Activated CD4-positive, alpha-beta T cell treated with anti-CD3 and anti-CD28 coated beads, Interleukin-10, Interleukin-2, amounts not matched to agents 100 ng/mL and 50 ng/mL, durations not matched to agents 16 hours and 8 hours (primary cell): ENCODE measurements around the gene NDOR1.
A peak's percentile ranks its signal among the peaks of the same experiment; 100 is the strongest.
"Not testable (repeated sequence)": the region's sequence is repeated elsewhere in the genome, so short reads cannot be mapped to it uniquely, and the experiment has no call there.

Source experiments
- DNase-seq: peaks from one replicate; pipeline ENCODE4 v3.0.0-alpha.2; 2020

NDOR1 gene

DNA sequence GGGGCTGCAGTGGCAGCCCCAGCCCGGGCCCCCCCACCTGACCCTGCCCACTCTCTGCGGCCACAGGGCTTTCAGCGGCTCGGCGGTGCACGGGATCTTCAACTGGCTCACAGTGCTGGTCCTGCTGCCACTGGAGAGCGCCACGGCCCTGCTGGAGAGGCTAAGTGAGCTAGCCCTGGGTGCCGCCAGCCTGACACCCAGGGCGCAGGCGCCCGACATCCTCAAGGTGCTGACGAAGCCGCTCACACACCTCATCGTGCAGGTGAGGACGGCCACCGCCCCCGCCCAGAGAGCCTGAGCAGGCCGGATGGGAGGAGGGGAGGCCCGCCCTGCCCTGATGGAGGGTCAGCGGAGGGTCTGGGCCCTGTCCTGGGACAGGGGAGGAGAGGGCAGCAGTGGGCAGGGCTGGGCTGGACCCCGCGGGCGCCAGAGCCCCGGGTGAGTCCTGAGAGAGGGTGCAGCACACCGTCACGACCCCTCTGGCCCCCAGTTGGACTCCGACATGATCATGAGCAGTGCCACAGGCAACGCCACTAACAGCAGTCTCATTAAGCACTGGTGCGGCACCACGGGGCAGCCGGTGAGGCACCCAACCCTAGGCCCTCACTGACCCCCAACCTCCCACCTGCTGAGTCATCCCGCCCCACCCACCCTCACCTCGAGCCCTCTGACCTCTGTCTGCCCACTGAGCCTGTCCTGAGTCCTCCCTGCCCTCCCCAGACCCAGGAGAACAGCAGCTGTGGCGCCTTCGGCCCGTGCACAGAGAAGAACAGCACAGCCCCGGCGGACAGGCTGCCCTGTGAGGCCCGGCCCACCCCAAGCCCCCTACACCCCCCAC is 27.9 kb downstream of the NDOR1 start:
- no peak for DNase-seq

DNA sequence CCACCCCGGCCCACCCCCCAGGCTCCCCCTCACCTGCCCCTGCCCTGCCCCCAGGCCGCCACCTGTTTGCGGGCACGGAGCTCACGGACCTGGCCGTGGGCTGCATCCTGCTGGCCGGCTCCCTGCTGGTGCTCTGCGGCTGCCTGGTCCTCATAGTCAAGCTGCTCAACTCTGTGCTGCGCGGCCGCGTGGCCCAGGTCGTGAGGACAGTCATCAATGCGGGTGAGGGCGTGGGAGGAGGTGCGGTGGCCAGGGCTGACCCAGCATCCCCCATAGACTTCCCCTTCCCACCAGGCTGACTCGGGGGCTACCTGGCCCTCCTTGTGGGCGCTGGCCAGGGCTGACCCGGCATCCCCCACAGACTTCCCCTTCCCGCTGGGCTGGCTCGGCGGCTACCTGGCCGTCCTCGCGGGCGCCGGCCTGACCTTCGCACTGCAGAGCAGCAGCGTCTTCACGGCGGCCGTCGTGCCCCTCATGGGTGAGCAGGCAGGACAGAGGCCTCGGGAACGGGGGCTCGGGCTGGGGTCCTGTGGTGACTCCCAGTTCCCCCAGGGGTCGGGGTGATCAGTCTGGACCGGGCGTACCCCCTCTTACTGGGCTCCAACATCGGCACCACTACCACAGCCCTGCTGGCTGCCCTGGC is 28.7 kb downstream of the NDOR1 start:
- no peak for DNase-seq

DNA sequence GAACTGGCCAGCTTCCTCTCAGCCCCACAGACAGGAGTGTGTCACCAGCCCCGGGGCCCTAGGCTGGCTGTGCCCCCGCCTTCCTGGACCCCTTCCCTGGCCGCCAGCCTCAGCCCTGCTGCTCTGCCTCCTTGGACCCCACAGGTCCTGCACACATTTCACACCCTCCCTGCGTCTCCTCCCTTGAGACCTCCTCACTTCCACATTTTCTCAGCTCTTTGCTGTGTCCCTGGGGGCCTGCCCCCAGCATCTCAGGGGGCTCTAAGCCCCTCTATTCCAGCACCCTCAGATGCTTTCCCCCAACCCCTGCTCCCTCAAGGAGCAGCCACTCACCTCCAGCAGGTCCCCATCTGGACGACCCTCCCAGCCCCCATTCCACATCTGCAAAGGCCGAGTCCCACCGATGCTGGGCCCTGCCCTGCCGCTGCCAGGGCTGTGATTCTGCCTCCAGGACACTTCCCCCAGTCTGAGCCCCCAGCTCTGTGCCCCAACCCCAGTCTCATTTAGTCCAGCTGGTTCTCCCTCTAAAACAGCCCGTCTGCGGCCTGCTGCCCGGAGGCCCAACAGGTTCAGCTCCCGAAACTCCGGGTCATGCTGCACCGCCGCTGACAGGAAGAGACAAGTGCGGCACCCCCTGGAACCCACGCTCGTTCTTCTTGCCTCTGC is 29.4 kb downstream of the NDOR1 start:
- DNase-seq: no peak

DNA sequence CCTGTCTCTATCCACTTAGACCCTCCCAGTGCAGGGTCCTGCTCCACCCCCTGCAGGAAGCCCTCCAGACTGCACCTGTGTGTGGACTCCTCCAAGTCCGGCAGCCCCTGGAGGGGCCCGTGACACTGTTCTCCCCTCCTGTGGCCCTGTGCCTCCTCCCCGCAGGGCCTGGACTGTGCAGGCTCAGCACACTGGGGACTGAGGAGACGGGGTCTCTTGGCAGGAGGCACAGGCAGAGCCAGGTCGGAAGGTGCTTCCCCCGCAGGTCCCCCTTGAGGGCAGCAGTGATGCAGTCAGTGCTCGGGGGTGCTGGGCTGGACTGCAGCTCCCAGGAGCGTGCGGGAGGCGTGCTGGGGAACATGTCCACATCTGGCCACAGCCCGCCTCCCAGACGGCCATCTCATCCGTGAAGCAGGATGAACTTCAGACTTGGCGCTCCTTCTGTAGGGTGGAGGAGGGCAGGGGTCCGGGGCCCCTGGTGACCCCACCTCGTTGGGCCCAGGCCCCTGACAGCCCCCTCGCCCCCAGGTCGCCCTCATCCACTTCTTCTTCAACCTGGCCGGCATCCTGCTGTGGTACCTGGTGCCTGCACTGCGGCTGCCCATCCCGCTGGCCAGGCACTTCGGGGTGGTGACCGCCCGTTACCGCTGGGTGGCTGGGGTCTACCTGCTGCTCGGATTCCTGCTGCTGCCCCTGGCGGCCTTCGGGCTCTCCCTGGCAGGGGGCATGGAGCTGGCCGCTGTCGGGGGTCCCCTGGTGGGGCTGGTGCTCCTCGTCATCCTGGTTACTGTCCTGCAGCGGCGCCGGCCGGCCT is 30.1 kb downstream of the NDOR1 start:
- no peak for DNase-seq

DNA sequence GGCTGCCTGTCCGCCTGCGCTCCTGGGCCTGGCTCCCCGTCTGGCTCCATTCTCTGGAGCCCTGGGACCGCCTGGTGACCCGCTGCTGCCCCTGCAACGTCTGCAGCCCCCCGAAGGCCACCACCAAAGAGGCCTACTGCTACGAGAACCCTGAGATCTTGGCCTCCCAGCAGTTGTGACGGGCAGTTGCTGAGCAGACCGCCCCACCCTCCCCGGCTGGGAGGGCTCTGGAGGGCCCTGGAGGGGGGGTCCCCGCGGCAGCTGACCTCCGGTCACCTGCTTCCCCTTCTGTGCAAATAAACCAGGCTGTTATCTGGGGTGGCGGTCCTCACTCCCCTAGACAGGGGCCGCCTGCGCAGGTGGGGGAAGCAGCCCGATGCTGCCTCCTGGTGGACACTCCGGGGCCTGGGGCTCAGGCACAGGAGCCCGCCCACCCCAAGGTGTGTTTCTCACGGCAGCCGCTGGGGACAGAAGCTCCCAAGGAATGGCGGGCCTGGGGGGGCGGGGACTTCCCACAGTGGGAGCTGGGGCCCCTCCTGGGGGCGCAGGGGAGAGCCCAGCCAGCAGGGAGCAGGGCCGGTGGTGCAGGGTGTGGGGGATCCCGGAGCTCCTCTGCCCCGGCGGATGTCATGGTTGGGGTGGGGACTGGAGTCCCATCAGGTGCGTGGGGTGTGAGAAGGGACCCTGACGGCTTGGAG is 30.9 kb downstream of the NDOR1 start:
- DNase-seq: peak; percentile 93

DNA sequence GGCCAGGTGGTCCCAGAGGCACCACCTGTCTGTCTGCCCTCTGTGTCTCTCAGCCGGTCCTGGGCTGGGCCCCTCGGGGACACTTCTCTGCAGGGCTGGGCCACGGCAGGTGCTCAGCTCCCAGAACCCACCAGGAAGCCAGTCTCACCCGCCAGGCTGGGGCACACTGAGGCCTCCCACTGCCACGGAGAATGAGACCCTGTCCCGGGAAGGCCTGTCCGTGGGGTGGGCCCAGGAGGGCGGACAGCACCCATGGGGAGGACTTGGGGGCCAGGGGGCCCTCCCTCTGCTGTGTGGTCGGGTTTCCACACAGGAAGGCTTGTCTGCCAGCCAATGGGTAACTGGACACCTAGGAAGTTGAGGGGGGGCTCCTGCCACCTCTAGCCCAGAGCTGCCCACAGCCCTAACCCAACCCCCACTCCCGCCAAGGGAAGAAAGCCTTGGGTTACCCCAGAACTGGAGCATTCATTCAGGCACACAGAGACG is 31.5 kb downstream of the NDOR1 start:
- DNase-seq: no peak

DNA sequence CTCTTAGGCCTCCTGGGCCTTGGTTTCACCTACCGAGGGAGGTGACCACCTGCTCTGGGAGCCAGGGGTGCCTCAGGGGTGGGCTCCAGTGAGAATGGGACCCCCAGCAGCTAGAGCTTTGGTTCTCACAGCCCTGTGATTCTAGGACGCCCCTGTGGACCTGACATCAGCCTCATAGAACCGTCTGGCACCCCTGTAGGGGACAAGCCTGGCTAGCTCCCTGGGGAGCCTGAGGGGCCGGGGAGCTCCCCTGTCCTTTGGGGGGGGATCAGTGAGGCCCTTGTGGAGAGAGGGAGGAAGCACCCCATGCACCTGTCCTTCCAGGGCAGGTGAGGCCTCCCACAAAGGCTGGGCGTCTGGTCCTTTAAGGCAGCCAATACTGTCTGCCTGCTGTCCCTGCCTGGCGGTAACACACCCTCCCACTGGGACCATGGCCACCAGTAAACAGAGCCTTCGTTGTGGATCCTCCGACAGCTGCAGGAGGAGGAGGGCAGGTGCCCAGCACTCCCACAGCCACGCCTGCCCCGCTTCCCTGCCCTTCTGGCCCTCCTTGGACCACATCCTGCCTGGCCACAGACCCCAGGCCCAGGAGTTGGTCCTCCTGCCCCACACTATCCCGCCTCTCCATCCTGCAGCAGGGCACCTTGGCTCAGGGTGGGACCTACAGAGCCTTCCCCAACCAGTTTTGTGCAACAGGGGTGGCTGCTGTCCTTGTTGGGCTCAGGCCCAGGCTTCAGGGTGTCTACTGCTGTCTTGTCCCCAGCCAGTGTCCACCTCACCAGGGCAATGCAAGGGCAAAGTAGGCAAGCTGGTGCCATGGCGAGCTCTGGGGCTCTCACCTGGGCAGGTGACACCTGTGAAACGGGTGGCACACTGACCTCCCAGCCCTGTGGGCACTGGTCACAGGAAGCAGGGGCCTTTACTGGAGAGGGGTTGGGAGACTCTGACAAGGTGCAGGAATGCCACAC is 32.5 kb downstream of the NDOR1 start:
- DNase-seq: no peak

DNA sequence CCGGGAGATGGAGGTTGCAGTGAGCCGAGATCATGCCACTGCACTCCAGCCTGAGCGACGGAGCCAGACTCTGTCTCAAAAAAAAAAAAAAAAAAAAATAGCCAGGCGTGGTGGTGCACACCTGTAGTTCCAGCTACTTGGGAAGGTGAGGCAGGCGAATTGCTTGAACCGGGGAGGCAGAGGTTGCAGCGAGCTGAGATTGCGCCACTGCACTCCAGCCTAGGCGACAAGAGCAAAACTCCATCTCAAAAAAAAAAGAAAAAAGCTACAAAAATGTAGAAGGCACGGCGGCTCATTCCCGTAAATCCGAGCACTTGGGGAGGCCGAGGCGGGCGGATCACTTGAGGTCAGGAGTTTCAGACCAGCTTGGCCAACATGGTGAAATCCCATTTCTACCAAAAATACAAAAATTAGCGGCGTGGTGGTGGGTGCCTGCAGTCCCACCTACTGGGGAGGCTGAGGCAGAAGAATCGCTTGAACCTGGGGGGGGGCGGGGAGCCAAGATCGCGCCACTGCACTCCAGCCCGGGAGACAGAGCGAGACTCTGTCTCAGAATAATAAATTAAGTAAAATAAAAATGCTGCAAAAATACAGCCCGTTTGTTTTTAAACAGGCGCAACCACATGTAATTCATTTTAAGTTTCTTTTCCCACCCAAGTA is 34.2 kb downstream of the NDOR1 start:
- not testable (repeated sequence) for DNase-seq

DNA sequence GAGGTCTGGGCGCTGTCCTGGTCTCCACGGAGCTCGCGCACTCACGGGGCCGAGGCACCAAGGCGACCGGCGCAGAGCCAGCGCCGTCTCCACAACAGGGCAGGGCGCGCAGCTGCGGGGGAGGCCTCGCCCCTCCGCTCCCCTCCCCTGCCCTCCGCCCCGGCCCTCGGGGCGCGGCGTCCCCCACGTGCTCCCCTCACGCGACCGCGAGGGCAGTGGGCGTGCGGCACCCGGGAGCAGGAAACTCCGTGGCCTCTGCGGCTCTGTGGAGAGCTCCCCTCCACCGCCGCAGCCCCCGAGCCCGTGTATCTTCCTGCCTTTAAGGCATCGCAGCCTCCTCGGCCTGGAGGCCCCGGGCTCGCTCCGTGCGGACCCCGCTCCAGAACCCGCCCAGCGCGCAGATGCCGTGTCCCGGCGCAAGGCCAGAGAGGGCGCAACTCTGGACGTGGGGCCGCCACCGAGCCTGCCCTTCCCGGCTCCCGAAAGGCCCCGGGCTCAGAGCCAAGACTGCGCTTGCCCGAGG is 34.9 kb downstream of the NDOR1 start:
- peak; percentile 76 for DNase-seq

DNA sequence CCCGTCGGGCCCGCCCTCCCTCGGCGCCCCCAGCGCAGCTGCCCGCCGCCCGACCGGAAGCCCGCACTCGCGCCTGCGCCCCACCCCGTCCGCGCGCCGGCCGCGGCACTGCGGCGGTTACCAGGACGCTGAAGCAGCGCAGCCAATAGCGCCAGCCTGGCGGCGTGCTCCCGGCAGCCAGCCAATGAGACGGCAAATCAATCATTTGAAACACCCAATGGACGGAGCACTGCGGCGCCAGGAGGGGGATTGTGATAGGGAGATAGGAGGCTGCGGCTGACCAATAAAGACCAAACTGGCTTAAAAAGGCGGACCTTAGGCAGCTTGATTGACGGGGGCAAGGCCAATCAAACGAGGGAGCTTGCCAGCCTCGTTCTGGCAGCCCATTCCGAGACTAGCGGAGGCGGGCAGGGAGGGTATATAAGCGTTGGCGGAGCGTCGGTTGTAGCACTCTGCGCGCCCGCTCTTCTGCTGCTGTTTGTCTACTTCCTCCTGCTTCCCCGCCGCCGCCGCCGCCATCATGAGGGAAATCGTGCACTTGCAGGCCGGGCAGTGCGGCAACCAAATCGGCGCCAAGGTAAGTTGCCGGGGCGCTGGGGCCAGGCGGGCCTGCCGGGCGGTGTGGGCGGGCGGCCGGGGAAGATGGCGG is 35.5 kb downstream of the NDOR1 start, which contains the start of gene TUBB4B:
TUBB4B (plus strand) TSS at position 447 of the 649 bp plus-strand sequence; CDS start at position 521, 74 bp downstream.
- DNase-seq: peak; percentile 100

DNA sequence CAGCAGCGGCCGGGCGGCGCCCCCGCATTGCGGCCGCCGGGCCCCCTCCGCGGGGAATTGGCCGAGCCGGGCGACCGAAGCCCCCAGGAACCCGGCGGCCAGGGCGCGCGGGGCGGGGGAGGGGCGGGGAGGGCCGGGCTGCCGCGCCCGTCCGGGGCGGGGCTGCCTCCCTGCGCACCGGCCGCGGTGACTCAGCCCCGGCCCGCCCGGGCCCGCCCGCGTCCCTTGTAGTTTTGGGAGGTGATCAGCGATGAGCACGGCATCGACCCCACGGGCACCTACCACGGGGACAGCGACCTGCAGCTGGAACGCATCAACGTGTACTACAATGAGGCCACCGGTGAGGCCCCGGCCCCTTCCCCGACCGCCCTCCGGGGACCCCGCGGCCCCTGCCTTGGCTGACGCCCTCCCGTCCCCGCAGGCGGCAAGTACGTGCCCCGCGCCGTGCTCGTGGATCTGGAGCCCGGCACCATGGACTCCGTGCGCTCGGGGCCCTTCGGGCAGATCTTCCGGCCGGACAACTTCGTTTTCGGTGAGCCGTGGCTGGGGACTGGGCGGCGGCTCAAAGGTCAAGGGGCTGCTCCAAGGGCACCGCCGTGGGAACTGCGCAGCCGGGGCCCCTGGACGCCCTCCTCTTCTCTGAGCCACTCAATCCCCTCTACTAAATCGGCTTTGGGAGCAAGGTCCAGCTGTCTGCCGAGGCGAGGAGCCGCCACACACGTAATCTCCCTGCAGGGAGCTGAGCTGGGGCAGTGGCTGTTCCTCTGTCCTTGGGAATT is 36.2 kb downstream of the NDOR1 start:
- DNase-seq: peak; percentile 69

DNA sequence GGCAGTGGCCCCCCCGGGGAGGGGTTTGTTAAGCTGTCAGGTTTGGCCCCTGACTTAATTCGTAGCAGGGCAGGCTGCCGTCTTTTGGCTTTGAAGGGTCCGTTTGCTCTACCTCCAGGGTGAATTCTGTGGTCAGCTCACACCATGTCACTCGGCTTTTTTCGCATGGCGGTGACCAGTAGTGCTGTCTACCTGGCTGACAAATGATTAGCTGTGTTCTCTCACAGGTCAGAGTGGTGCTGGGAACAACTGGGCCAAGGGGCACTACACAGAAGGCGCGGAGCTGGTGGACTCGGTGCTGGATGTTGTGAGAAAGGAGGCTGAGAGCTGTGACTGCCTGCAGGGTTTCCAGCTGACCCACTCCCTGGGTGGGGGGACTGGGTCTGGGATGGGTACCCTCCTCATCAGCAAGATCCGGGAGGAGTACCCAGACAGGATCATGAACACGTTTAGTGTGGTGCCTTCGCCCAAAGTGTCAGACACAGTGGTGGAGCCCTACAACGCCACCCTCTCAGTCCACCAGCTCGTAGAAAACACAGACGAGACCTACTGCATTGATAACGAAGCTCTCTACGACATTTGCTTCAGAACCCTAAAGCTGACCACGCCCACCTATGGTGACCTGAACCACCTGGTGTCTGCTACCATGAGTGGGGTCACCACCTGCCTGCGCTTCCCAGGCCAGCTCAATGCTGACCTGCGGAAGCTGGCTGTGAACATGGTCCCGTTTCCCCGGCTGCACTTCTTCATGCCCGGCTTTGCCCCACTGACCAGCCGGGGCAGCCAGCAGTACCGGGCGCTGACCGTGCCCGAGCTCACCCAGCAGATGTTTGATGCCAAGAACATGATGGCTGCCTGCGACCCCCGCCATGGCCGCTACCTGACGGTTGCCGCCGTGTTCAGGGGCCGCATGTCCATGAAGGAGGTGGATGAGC is 37.0 kb downstream of the NDOR1 start:
- no peak for DNase-seq

DNA sequence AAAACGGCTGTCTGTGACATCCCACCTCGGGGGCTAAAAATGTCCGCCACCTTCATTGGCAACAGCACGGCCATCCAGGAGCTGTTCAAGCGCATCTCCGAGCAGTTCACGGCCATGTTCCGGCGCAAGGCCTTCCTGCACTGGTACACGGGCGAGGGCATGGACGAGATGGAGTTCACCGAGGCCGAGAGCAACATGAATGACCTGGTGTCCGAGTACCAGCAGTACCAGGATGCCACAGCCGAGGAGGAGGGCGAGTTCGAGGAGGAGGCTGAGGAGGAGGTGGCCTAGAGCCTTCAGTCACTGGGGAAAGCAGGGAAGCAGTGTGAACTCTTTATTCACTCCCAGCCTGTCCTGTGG is 37.7 kb downstream of the NDOR1 start:
- DNase-seq: not testable (repeated sequence)

DNA sequence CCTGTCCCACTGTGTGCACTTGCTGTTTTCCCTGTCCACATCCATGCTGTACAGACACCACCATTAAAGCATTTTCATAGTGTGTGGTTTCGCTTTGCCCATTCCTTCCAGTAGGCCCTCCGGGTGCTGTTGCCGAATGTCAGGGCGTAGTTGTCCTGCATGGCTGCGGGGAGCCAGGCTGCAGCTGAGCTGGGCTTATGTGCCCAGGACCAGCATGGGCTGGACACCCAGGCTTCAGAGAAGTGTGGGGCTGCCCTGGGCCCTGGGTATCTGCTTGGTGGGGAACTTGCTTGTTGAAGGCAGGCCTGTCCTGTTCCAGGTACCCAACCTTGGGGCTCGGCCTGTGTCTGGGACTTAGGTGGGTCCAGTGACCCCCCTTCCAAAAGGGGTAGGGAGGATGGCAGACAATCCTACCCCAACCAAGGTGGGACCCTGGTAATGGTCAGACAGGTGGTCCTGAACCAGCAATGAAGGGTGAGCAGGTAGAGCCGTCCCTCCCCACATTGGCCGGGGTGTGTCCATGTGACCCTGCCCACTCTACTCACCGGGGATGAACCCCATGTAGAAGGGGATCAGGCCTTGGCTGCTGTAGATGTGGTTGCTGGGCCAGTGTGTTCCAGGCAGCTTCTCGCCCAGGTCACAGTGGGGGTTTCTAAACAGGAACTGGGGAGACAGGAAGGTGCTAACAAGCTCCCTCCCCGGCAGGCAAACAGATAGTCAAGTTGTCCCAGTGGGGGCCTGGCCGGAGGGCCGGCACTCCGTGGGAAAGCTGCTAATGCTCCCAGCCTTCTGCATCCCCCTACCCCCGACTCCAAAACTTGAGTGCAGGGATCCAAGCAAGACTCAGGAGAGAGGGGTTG is 38.4 kb downstream of the NDOR1 start:
- DNase-seq: peak; percentile 44

DNA sequence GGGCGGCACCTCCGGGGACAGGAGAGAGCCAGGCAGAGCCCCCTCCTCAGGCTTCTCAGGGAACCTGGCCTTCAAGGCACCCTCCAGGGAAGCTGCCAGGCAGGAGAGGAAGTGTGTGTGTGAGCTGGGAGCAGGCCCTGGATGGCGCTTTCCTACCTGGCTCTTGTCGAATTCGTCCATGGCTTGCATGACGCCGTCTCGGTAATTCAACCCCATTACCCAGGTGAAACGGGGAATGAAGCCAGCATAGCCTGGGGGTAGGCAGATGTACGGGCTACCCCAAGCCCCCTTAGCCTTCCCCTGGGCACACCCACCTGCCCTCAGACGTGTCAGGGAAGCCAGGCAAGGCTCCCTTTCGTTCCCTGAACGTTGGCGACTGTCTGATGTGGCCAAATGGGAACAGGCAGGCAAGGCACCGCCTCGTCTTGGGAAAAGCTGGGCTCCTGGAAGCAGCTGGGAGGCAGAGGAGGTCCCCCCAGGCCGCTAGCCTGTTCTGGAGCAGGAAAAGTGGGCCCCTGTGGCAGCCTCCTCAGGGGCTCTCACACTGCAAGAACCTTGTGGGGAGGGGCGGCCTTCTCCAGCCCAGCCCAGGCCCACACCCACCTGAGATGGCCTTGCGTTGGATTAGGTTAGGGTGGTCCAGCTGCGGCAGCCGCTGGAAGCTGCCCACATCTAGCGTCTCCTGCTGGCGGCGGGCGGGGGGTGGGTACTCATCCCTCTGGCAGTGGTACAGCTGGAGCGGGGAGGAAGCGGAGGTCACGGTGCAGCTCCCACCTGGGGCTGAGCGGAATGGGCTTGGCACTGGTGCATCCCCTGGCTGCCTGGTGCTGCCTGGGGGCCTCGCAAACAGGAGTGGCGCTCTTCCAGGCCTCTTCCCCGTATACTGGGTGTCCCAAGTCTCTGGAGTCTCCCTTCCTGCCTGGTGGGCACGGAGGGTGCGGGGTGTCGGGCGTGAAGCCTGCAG is 39.3 kb downstream of the NDOR1 start:
- DNase-seq: no peak
